Endothelial cell (in vitro differentiated cells): ENCODE measurements around the gene PDE11A. TPM values are rescaled to one million over a fixed set of nuclear protein-coding genes. Genes with fewer than 3 reads are reported as not detected.

Experiments used
- DNase-seq: peaks from one replicate; pipeline ENCODE4 v3.0.0; 2021; ENCODE audit warnings: low spot score
- H3K27ac Mint-ChIP-seq: one replicate; pipeline ENCODE4 v1.8.0; 2021; ENCODE audit warnings: mixed read lengths, inconsistent platforms; ENCODE audit not compliant: unreplicated experiment
- H3K27me3 Mint-ChIP-seq: one replicate; pipeline ENCODE4 v1.8.0; 2021; ENCODE audit warnings: mild to moderate bottlenecking, moderate library complexity, mixed read lengths, inconsistent platforms; ENCODE audit not compliant: unreplicated experiment
- H3K36me3 Mint-ChIP-seq: one replicate; pipeline ENCODE4 v1.8.0; 2021; ENCODE audit warnings: mild to moderate bottlenecking, low read depth, mixed read lengths, inconsistent platforms; ENCODE audit not compliant: unreplicated experiment
- H3K4me1 Mint-ChIP-seq: one replicate; pipeline ENCODE4 v1.8.0; 2021; ENCODE audit warnings: mild to moderate bottlenecking, mixed read lengths, inconsistent platforms; ENCODE audit not compliant: unreplicated experiment
- H3K4me3 Mint-ChIP-seq: one replicate; pipeline ENCODE4 v1.8.0; 2021; ENCODE audit warnings: mild to moderate bottlenecking, mixed read lengths, inconsistent platforms; ENCODE audit not compliant: unreplicated experiment
- H3K9me3 Mint-ChIP-seq: one replicate; pipeline ENCODE4 v1.8.0; 2021; ENCODE audit warnings: mixed read lengths, inconsistent platforms; ENCODE audit not compliant: unreplicated experiment
- CTCF ChIP-seq: fragments of 200-600 bp; sonication (generic); IDR thresholded peaks from one replicate; pipeline ENCODE4 v1.5.0; 2021; ENCODE audit warnings: antibody characterized with exemption; ENCODE audit not compliant: unreplicated experiment
- total RNA-seq: library from RNA; stranded (reverse); fragmentation: NEBNext Ultra II Directional; extraction: Animal tissue kit (Norgen Biotek cat#: 25700); gene quantifications from one replicate; pipeline ENCODE4 v1.2.1, GENCODE V29; 2021; ENCODE audit not compliant: unreplicated experiment

PDE11A gene
- total RNA-seq, 1 donor from 2014 or later: 1.7 TPM

DNA sequence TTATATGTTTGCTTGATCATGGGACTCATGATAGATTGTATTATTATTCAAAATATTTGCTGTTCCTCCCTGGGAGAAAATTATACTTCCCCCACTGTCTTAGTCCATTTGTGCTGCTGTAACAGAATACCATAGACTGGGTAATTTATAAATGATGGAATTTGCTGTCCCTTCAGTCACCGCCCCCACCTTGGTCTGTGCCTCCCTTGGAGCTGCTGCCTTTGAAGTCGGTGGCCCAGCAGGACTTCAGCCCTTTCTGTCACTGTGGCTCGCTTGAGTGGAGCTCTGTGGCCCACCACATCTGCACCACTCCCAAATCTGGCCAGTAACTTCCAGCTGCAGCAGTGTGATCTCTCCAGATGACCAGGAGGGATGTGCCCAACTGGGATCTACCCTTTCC lies 479.2 kb downstream of the PDE11A start:
- H3K4me3 Mint-ChIP-seq: no peak overlapping the region
- H3K9me3 Mint-ChIP-seq: no peaks in the 10 kb centered on the region
- peaks cover 7% of the 10 kb centered on the region for H3K4me1 Mint-ChIP-seq
- no peak for TF ChIP-seq CTCF
- peaks cover 3% of the 10 kb centered on the region for H3K36me3 Mint-ChIP-seq
- H3K27ac Mint-ChIP-seq: no peak overlapping the region
- H3K27me3 Mint-ChIP-seq: peaks cover 1% of the 10 kb centered on the region
- DNase-seq: no peak

DNA sequence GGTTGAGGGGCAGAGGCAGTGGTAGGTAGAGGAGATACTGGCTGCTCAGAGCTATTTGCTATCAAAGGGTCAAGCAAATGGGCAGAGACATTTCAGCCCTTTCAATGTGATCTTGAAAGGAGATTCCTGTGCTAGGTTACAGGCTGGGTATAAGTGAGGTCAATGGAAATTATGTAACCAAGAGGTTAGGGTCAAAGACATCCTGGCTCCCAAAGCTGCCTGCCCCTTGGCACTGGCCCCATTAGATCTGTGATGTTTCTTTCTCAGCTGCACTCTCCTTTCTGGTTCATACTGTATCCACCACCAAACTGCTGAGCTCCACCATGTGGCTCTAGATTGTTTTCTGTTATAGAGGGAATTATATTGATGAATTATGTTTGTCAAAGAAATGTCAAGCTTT lies 479.6 kb downstream of the PDE11A start:
- Mint-ChIP-seq H3K27me3 (peaks cover 1% of the 10 kb centered on the region), H3K36me3 (peaks cover 3% of the 10 kb centered on the region), H3K27ac (no peak overlapping the region), H3K4me1 (peaks cover 4% of the 10 kb centered on the region), H3K4me3 (no peak overlapping the region), H3K9me3 (no peaks in the 10 kb centered on the region)
- DNase-seq: no peak
- no peak for TF ChIP-seq CTCF

- Mint-ChIP-seq H3K4me1 (peaks cover 4% of the 10 kb centered on the region), H3K4me3 (no peak overlapping the region), H3K9me3 (no peaks in the 10 kb centered on the region), H3K27me3 (peaks cover 1% of the 10 kb centered on the region), H3K27ac (no peak overlapping the region), H3K36me3 (peaks cover 3% of the 10 kb centered on the region)
- no peak for TF ChIP-seq CTCF
- no peak for DNase-seq
Measured at GRCh38 chr2:177592397-177592796, 480.2 kb downstream of the PDE11A start.

DNA sequence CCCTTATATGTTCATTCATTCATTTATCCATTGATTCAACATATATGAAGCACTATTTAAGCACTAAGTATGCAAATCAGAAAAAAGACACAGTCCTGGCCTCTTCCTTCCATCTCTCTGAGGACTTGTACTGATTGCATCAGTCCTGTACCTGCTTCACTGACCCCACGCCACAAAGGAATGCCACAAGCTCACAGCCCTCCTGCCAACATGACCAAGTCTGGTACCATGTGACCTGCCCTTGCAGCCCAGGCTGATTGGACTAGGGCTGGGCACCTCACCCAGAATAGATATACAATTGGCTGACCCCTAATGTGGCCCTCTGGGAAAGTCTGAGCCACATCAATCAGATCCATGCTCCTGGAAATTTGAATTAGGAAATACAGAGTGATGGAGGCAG lies 483.4 kb downstream of the PDE11A start:
- H3K9me3 Mint-ChIP-seq: no peaks in the 10 kb centered on the region
- no peak overlapping the region for H3K4me3 Mint-ChIP-seq
- peaks cover 9% of the 10 kb centered on the region for H3K4me1 Mint-ChIP-seq
- no peak for TF ChIP-seq CTCF
- DNase-seq: no peak
- H3K27ac Mint-ChIP-seq: no peak overlapping the region
- peaks cover 1% of the 10 kb centered on the region for H3K27me3 Mint-ChIP-seq
- peaks cover 3% of the 10 kb centered on the region for H3K36me3 Mint-ChIP-seq

DNA sequence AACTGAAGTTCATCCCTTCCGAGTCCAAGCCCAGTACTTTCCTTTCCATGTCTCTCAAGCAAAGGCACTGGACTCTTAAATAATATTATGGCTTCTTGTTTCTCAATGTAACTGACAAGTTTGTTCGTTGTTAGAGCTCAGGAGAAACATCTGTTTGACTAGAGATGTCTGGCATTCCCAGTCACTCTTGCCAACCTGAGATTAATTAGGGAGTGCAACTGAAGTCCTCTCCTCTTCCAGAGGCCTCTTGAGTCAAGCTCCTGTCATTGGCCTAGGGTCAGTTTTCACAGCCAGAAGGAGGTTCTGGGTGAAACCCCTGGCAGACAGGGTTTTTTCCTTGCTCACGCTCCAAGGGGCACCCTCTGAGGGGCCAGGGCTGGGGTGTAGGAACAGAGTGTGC lies 483.9 kb downstream of the PDE11A start:
- Mint-ChIP-seq H3K4me3 (no peak overlapping the region), H3K4me1 (peaks cover 9% of the 10 kb centered on the region), H3K27ac (no peak overlapping the region), H3K9me3 (no peaks in the 10 kb centered on the region), H3K27me3 (peaks cover 1% of the 10 kb centered on the region), H3K36me3 (peaks cover 3% of the 10 kb centered on the region)
- TF ChIP-seq CTCF: no peak
- no peak for DNase-seq
